GM12875 (cell line): ENCODE data around the gene STAT3.
"Not testable (repeated sequence)": the region's sequence is repeated elsewhere in the genome, so short reads cannot be mapped to it uniquely, and the experiment has no call there.

Source experiments
- H3K4me3 ChIP-seq: one replicate; pipeline ENCODE4 v1.5.1; 2011; ENCODE audit warnings: low read depth, low read length, control low read depth
- TF ChIP-seq, protein P1 (sequence below): IDR thresholded peaks from 2 replicates; pipeline ENCODE4 v1.5.1; 2011; ENCODE audit warnings: low read depth, mild to moderate bottlenecking, control low read depth, inconsistent platforms, low read length, moderate library complexity, borderline replicate concordance; ENCODE audit not compliant: insufficient read depth

STAT3 gene

DNA sequence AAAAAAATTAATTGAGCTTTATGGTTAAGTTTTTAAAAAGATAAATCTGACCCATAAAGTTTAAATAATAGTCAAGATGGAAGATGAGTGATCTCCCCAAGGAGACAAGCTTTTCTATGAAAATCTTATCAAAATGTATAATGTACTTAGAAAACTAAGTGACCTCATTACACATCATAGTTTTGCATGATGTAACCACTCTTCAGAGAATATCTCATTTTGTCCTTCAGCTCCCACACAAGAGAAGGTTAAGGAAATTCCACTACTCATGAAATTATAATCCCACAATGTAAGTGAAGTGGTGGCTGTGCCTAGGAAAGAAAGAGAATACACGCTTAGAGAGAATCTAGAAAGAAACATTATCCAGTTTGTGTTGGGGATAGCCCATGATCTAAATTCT lies 14.3 kb downstream of the STAT3 start:
- H3K4me3 ChIP-seq: no peak overlapping the region
- TF ChIP-seq, protein P1, sequence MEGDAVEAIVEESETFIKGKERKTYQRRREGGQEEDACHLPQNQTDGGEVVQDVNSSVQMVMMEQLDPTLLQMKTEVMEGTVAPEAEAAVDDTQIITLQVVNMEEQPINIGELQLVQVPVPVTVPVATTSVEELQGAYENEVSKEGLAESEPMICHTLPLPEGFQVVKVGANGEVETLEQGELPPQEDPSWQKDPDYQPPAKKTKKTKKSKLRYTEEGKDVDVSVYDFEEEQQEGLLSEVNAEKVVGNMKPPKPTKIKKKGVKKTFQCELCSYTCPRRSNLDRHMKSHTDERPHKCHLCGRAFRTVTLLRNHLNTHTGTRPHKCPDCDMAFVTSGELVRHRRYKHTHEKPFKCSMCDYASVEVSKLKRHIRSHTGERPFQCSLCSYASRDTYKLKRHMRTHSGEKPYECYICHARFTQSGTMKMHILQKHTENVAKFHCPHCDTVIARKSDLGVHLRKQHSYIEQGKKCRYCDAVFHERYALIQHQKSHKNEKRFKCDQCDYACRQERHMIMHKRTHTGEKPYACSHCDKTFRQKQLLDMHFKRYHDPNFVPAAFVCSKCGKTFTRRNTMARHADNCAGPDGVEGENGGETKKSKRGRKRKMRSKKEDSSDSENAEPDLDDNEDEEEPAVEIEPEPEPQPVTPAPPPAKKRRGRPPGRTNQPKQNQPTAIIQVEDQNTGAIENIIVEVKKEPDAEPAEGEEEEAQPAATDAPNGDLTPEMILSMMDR: no peak

DNA sequence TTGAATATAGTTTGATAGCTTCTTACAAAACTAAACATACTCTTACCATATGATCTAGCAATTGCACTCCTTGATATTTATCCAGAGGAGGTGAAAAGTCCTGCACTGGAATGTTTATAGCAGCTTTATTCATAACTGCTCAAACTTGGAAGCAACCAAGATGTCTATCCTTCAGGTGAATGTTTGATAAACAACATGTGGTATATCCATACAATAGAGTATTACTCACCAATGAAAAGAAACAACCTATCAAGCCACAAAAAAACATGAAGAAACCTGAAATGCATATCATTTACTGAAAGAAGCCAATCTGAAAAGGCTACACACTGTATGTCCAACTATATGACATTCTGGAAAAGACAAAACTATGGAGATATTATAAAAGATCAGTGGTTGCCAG lies 16.1 kb downstream of the STAT3 start:
- TF ChIP-seq, protein P1: no peak
- H3K4me3 ChIP-seq: no peak overlapping the region

DNA sequence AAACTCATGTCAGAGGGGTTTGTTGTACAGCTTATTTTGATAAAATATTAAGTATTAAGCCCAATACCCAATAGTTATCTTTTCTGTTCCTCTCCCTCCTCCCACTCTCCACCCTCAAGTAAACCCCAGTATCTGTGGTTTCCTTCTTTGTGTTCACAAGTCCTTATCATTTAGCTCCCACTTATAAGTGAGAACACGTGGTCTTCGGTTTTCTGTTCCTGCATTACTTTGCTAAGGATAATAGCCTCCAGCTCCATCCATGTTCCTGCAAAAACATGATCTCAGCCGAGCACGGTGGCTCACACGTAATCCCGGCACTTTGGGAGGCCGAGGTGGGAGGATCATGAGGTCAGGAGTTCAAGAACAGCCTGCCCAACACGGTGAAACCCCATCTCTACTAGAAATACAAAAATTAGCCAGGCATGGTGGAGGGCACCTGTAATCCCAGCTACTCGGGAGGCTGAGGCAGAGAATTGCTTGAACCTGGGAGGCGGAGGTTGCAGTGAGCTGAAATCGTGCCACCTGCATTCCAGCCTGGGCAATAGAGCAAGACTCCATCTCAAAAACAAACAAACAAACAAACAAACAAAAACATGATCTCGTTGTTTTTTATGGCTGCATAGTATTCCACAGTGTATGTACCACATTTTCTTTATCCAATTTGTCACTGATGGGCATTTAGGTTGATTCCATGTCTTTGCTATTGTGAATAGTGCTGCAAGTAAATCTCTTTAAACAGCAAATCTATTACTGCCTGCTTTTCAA lies 19.3 kb downstream of the STAT3 start:
- H3K4me3 ChIP-seq: not testable (repeated sequence)

DNA sequence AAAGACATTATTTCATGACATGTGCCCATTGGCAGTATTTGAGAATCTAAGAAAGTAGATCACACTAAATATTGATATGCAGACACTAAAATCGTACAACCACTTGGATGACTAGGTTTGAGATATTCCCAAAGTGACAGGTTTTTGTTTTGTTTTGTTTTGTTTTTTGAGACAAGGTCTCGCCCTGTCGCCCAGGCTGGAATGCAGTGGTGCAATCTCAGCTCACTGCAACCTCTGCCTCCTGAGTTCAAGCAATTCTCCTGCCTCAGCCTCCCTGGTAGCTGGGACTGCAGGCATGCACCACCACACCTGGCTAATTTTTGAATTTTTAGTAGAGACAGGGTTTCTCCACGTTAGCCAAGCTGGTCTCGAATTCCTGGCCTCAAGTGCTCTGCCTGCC lies 19.9 kb downstream of the STAT3 start:
- H3K4me3 ChIP-seq: not testable (repeated sequence)

DNA sequence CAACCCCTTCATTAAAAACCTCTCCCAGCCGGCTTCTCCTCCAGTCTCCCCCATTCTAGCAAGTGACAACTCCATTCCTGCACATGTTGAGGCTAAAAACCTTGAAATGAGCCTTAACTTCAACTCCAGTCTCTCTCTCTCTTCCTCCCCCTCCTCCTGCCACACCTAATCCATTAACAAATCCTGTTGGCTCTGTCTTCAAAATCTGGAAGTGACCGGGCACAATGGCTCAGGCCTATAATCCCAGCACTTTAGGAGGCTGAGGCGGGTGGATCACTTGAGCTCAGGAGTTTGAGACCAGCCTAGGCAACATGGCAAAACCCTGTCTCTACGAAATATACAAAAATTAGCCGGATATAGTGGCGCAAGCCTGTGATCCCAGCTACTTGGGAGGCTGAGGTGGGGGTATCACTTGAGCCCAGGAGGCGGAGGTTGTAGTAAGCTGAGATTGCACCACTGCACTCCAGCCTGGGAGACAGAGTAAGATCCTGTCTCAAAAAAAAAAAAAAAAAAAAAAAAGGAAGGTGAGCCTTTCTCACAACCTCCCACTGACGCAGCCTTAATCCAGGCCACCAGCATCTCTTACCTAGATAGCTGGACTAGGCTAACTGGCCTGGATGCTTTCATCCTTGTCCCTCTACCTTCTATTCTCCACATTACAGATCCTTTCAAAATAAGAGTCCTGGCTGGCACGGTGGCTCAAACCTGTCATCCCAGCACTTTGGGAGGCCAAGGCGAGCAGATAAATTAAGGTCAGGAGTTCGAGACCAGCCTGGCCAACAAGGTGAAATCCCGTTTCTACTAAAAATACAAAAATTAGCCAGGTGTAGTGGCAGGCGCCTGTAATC lies 21.8 kb downstream of the STAT3 start:
- not testable (repeated sequence) for H3K4me3 ChIP-seq

DNA sequence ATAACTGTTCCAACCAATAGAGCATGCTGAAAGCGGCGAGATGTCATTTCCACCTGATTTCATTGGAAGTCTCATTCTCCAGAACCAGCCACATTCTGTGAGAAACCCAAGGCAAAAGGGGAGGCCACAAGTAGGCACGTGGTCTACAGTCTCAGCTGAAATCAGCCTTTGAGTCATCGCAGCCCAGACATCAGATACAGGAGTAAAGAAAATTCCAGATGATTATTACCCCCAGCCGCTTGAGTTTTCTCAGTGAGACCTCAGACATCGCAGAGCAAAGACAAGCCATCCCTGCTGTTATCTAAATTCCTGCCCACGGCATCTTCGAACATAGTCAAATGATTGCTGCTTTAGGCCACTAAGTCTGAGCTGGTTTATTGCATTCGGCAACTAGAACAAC lies 23.1 kb downstream of the STAT3 start:
- no peak overlapping the region for H3K4me3 ChIP-seq
- TF ChIP-seq, protein P1: no peak

DNA sequence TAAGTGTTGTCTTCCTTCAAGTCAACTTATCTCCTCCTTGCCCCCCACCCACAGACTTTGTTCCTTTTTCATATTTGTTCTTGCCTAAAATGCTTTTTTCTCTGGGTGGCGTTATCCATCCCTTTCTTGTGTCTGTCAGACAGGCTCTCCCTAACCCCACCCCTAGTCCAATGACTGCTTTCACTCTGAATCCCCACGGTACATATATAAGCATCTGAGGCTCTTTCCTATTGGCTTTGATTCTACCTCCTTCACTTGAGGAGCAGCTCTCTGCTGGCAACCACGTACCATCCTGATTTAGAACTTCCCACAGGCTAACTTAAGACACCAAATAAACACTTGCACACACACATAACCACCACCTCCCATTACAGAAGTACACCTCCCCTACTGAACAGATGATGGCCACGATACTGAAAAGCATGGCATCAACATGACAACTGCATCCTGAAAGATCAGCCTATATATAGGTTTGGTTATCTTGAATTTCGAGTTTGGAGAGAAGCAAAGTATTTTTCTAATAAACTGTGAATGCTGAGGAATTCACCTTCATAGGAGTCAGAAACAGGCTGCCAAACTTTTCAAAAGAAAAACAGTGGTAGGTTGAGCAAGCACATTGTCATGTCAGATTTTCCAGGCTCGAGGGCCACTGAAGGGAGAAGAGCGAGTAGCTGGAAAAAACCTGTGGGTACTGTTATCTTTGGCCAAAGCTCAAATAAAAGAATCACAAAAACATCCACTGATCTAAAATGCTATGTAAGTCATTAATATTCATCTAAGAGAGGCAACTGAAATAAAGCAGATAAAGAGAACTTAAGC lies 24.3 kb downstream of the STAT3 start:
- H3K4me3 ChIP-seq: no peak overlapping the region
- TF ChIP-seq, protein P1: no peak

DNA sequence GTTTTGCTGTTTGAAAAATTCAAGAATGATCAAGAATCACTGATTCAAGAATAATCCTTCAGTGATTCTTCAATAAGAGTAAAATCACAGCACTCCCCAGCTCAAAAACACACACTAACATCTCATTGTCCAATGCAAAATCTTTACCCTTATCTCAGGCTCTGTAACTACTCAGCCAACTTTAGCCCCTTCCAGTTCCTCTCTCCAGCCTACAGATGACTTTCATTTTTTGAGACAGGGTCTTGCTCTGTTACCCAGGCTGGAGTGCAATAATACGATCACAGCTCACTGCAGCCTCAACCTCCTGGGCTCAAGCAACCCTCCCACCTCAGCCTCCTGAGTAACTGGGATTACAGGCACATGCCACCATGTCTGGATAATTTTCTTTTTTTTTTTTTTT lies 25.0 kb downstream of the STAT3 start:
- TF ChIP-seq, protein P1: no peak
- no peak overlapping the region for H3K4me3 ChIP-seq
